WI38 (cell line): ENCODE measurements around the gene CCDC187.

Source experiments
- H3K4me3 ChIP-seq: 2 replicates; pipeline ENCODE4 v1.5.1; 2011; ENCODE audit warnings: low read depth, mild to moderate bottlenecking, control low read depth, low read length
- TF ChIP-seq, protein P1 (sequence below): IDR thresholded peaks from 2 replicates; pipeline ENCODE4 v1.5.1; 2012; ENCODE audit warnings: low read depth, mild to moderate bottlenecking, control low read depth, low read length

CCDC187 gene

GRCh38 chr9:136329636-136330405 lies 25.9 kb upstream of the CCDC187 start:
- peak overlapping the region; percentile 96 for H3K4me3 ChIP-seq
- TF ChIP-seq, protein P1, sequence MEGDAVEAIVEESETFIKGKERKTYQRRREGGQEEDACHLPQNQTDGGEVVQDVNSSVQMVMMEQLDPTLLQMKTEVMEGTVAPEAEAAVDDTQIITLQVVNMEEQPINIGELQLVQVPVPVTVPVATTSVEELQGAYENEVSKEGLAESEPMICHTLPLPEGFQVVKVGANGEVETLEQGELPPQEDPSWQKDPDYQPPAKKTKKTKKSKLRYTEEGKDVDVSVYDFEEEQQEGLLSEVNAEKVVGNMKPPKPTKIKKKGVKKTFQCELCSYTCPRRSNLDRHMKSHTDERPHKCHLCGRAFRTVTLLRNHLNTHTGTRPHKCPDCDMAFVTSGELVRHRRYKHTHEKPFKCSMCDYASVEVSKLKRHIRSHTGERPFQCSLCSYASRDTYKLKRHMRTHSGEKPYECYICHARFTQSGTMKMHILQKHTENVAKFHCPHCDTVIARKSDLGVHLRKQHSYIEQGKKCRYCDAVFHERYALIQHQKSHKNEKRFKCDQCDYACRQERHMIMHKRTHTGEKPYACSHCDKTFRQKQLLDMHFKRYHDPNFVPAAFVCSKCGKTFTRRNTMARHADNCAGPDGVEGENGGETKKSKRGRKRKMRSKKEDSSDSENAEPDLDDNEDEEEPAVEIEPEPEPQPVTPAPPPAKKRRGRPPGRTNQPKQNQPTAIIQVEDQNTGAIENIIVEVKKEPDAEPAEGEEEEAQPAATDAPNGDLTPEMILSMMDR = no peak

DNA sequence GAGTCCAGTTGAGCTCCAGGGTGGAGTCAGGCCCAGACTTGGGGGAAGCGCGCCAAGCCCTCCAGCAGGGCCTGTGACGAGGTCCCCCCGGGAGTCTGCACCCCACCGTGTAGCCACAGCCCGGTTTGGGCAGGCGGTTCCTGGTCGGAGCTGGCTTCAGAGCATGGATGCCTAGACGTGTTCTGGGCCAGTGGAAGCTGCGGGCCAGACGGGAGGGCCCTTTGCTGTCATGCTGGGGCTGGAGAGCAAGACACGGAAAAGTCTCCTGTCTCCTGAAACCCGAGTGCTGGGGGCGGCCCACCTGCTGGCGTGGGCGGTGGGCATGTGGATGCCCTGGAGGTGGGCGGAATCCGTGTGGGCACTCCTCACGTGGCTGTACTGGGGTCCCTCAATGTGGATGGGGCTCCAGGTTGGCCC lies 25.3 kb upstream of the CCDC187 start:
- peak overlapping the region; percentile 96 for H3K4me3 ChIP-seq
- TF ChIP-seq, protein P1 = no peak

DNA sequence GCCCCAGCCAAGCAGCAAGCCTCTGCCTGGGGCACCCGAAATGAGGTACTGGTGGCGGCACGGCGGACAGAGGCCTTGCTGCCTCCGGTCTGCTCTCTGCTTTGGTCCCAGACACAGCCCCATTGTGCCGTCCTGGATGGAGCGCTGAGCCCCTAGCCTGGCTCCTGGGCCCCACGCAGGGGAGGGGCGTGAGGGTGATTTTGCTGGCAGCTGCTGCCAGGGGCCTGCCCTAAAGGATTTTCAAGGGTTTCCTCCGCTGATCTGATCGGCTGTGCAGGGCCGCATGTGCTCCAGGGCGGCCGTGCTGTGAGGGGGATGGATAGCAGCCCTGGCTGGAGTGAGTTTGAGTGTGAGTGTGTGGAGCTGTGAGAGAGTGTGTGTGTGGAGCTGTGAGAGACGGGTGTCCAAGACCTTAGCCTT lies 24.7 kb upstream of the CCDC187 start:
- peak overlapping the region; percentile 96 for H3K4me3 ChIP-seq
- TF ChIP-seq, protein P1 = no peak

DNA sequence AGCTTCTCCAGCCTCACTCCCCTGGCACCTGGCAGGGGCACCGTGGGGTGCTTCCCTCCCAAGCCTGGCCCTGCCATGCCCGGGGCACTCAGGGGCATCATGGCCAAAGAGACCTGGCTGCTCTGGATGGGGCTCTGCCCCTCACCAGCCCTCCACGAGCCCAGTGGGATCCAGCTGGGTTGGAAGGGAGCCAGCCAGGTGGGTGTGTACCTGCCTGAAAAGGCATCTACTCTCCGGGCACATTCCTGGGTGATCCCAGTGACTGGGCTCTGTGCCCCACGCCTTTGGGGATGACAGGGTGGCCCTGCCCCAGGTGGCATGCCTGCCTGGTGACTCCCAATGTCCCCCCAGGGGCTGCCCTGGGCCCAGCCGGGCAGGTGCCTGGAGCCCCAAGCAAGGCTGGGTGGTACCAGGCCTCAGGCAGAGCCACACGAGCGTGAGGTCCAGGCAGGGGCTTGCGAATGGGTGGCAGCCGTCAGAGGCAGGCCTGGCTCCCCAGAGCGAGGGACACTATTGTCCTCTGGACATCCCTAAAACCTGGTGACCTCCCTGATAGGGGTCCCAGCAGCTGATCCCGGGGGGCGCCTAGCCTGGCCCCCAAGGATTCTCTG lies 24.2 kb upstream of the CCDC187 start:
- H3K4me3 ChIP-seq = peak overlapping the region; percentile 96
- TF ChIP-seq, protein P1 = no peak

GRCh38 chr9:136327304-136327974 lies 23.5 kb upstream of the CCDC187 start, which contains the start of gene GPSM1:
GPSM1 (plus strand) TSS chr9:136327539; CDS start chr9:136327696, 157 bp downstream.
- TF ChIP-seq, protein P1 = no peak
- H3K4me3 ChIP-seq = peak within 1 kb of the TSS; percentile 96

GRCh38 chr9:136326761-136327303 lies 22.9 kb upstream of the CCDC187 start:
- H3K4me3 ChIP-seq = peak overlapping the region; percentile 30
- TF ChIP-seq, protein P1 = no peak
